Uterus (tissue), 2 donors: Measurements from ENCODE around the gene VAT1.

Source experiments
- CTCF ChIP-seq, 4 experiments: fragments of 200-600 bp in 2 of 4; fragments of 450-650 bp in 2 of 4; sonication (generic) in 2 of 4; IDR thresholded peaks; one replicate each; pipeline ENCODE4 v1.5.1; 2016 to 2019; ENCODE audit warnings: antibody characterized with exemption in 4 of 4, mild to moderate bottlenecking in 2 of 4, moderate library complexity in 1 of 4
- POLR2A ChIP-seq, 2 donors: fragments of 450-650 bp; IDR thresholded peaks; one replicate each; pipeline ENCODE4 v1.6.1; 2016; ENCODE audit warnings: antibody characterized with exemption in 2 of 2, mild to moderate bottlenecking in 1 of 2, moderate library complexity in 1 of 2

- no peak for TF ChIP-seq CTCF (IDR thresholded peaks at IDR 0.05)
- TF ChIP-seq POLR2A (IDR thresholded peaks at IDR 0.05), result no peak
Measured at GRCh38 chr17:42985225-42985624, 37.0 kb downstream of the VAT1 start.
